ENCODE measurements around the gene CAP2. TPM values are rescaled to one million over a fixed set of nuclear protein-coding genes. Genes with fewer than 3 reads are reported as not detected.

CAP2 gene
- total RNA-seq, 1 experiment from 2014 or later, result 37.0 TPM

DNA sequence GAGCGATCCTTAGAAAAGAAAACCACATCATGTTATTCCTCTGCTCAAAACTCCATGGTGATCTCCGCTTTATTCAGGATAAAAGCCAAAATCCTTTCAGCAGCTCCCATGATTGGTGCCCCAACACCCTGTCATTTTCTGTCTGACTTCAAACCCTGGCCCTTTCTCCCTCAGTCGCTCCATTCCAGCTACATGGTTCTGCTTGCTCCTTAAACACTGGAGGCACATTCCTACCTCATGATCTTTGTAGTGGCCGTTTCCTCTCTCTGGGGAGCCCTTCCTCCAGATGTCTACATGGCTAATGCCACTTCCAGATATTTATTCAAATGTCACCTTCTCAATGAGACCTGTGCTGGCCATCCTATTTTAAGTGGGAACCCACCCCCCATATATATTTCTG, 100.8 kb downstream of the CAP2 start:
- intact Hi-C loops (cut with micrococcal nuclease; ENCODE audit: unreplicated experiment), result no loop called here
- BruUV-seq (replicated peaks), result no TSS peak
- TF ChIP-seq POLR2AphosphoS5 (IDR thresholded peaks at IDR 0.05; ENCODE audit: low read depth, low read length) (no peak), TCF7L2 (IDR thresholded peaks at IDR 0.05; ENCODE audit: low read depth, low read length) (no peak)
- TF ChIP-seq, protein P1, sequence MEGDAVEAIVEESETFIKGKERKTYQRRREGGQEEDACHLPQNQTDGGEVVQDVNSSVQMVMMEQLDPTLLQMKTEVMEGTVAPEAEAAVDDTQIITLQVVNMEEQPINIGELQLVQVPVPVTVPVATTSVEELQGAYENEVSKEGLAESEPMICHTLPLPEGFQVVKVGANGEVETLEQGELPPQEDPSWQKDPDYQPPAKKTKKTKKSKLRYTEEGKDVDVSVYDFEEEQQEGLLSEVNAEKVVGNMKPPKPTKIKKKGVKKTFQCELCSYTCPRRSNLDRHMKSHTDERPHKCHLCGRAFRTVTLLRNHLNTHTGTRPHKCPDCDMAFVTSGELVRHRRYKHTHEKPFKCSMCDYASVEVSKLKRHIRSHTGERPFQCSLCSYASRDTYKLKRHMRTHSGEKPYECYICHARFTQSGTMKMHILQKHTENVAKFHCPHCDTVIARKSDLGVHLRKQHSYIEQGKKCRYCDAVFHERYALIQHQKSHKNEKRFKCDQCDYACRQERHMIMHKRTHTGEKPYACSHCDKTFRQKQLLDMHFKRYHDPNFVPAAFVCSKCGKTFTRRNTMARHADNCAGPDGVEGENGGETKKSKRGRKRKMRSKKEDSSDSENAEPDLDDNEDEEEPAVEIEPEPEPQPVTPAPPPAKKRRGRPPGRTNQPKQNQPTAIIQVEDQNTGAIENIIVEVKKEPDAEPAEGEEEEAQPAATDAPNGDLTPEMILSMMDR (IDR thresholded peaks at IDR 0.05), result no peak

DNA sequence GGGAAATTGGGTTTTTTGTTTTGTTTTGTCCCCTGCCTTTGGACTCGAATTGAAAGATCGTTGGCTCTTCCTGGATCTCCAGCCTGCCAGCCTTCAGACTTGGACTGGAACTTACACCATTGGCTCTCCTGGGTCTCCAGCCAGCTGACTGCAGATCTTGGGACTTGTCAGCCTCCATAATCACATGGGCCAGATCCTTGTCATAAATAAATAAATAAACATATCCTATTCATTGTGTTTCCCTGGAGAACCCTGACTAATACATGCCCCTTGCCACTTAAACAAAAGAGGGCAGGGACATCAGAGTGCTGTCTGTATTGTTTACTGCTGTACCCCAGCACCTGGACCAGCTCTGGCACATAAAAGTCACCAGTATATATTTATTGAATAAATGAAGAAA, 101.5 kb downstream of the CAP2 start:
- DNase-seq (ENCODE audit: low read depth, low spot score), result no peak

More for the DNA sequence above, 100.8 kb downstream of the CAP2 start:
- DNase-seq (ENCODE audit: low read depth, low spot score), result no peak
- peaks cover 4% of the 10 kb centered on the region; the same call in 1 of the 2 replicates for H3K4me1 ChIP-seq (ENCODE audit: control insufficient read depth, insufficient read depth, low read length)
- H3K36me3 ChIP-seq (ENCODE audit: control insufficient read depth, insufficient read depth, low read length), result no peaks in the 10 kb centered on the region
- CTCF ChIA-PET, result no interaction called here
- H3K27ac ChIP-seq (ENCODE audit: low read length), result no peak overlapping the region
- H3K9me3 ChIP-seq (ENCODE audit: control insufficient read depth, insufficient read depth, low read depth, low read length), result no peaks in the 10 kb centered on the region
- ATAC-seq, result no peak
- H3K27me3 ChIP-seq (ENCODE audit: control insufficient read depth, insufficient read depth, low read length), result no peaks in the 10 kb centered on the region
- in situ Hi-C loops (cut with HindIII; ENCODE audit: low pct_unique_long_range_greater_than_20kb, low sequenced_read_pairs), result no loop called here
- no peak overlapping the region for H3K4me3 ChIP-seq (ENCODE audit: low read depth in 2 of 2, low read length in 2 of 2)
- POLR2A ChIA-PET, result no interaction called here

More for the DNA sequence above, 101.5 kb downstream of the CAP2 start:
- in situ Hi-C loops (cut with HindIII; ENCODE audit: low pct_unique_long_range_greater_than_20kb, low sequenced_read_pairs) (no loop called here), intact Hi-C loops (cut with micrococcal nuclease; ENCODE audit: unreplicated experiment) (no loop called here)
- BruUV-seq (replicated peaks), result no TSS peak
- CTCF ChIA-PET, result no interaction called here
- ATAC-seq, result no peak
- TF ChIP-seq POLR2AphosphoS5 (IDR thresholded peaks at IDR 0.05; ENCODE audit: low read depth, low read length) (no peak), SIN3A (IDR thresholded peaks at IDR 0.05; ENCODE audit: borderline replicate concordance, insufficient read depth, low read depth, low read length) (no peak), TCF7L2 (IDR thresholded peaks at IDR 0.05; ENCODE audit: low read depth, low read length) (no peak)
- TF ChIP-seq, protein P2, sequence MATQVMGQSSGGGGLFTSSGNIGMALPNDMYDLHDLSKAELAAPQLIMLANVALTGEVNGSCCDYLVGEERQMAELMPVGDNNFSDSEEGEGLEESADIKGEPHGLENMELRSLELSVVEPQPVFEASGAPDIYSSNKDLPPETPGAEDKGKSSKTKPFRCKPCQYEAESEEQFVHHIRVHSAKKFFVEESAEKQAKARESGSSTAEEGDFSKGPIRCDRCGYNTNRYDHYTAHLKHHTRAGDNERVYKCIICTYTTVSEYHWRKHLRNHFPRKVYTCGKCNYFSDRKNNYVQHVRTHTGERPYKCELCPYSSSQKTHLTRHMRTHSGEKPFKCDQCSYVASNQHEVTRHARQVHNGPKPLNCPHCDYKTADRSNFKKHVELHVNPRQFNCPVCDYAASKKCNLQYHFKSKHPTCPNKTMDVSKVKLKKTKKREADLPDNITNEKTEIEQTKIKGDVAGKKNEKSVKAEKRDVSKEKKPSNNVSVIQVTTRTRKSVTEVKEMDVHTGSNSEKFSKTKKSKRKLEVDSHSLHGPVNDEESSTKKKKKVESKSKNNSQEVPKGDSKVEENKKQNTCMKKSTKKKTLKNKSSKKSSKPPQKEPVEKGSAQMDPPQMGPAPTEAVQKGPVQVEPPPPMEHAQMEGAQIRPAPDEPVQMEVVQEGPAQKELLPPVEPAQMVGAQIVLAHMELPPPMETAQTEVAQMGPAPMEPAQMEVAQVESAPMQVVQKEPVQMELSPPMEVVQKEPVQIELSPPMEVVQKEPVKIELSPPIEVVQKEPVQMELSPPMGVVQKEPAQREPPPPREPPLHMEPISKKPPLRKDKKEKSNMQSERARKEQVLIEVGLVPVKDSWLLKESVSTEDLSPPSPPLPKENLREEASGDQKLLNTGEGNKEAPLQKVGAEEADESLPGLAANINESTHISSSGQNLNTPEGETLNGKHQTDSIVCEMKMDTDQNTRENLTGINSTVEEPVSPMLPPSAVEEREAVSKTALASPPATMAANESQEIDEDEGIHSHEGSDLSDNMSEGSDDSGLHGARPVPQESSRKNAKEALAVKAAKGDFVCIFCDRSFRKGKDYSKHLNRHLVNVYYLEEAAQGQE (IDR thresholded peaks at IDR 0.05; ENCODE audit: insufficient read depth in 1 of 2, low read depth in 2 of 2, low read length in 1 of 2), result no peak
- TF ChIP-seq, protein P1 (IDR thresholded peaks at IDR 0.05), result no peak
- no peak overlapping the region for H3K4me3 ChIP-seq (ENCODE audit: low read depth in 2 of 2, low read length in 2 of 2)
- no peaks in the 10 kb centered on the region for H3K36me3 ChIP-seq (ENCODE audit: control insufficient read depth, insufficient read depth, low read length)
- peaks cover 4% of the 10 kb centered on the region; the same call in 1 of the 2 replicates for H3K4me1 ChIP-seq (ENCODE audit: control insufficient read depth, insufficient read depth, low read length)
- H3K9me3 ChIP-seq (ENCODE audit: control insufficient read depth, insufficient read depth, low read depth, low read length), result no peaks in the 10 kb centered on the region
- H3K27me3 ChIP-seq (ENCODE audit: control insufficient read depth, insufficient read depth, low read length), result no peaks in the 10 kb centered on the region
- POLR2A ChIA-PET, result no interaction called here
- no peak overlapping the region for H3K27ac ChIP-seq (ENCODE audit: low read length)
